NOMO-1 treated with dmso at 0.1 percent for 144 hours (cell line): ENCODE results near the gene ACAP2.
"Not testable (repeated sequence)": the region's sequence is repeated elsewhere in the genome, so short reads cannot be mapped to it uniquely, and the experiment has no call there.

Source experiments
- DNase-seq: peaks from one replicate; lab custom pipeline; 2025; ENCODE audit not compliant: unreplicated experiment; lab: John Stamatoyannopoulos, UW

ACAP2 gene

DNA sequence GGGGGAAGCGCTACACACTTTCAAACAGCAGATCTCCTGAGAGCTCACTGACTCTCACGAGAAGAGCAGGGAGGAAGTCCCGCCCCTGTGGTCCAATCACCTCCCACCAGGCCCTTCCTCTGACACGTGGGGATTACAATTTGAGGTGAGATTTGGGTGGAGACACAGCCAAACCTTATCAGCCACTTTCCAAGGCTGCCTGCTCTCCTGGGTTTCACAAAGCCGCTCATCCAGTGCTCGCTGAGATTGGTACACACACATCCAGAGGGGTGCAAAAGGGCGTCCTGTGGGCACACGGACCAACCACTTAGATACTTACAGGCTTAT is 195.0 kb downstream of the ACAP2 start:
- DNase-seq: no peak

DNA sequence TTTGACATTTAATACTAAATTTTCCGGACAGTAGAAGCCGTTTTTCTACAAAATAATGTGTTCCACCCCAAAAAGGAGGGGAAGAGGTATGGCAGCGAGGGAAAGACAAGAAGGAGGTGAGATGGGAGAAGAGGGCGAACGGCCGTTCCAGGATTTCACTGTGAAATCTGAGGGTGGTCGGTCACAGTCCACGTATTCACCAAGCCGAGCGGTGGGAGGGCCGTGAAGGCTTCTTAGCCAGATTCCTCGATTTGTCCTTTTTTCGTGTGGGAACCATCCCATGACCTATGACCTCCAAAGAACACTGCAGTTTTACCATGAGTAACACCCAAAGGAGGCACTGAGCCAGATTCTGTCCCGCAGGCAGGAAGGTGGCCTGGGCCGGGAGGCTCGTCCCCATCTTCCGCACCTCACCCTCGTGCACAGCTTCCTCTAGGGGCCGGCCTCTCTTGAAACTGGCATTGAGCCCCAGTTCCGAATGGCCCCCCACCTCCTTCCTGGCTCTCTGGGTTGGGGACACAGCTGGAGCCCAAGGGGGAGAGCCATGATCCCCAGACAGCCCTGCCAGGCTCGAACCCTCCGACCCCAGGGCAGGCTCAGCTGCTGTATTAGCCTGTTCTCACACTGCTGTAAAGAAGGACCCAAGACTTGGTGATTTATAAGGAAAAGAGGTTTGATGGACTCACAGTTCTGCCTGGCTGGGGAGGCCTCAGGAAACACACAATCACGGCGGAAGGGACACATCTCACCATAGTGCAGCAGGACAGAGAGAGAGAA is 195.5 kb downstream of the ACAP2 start:
- no peak for DNase-seq

DNA sequence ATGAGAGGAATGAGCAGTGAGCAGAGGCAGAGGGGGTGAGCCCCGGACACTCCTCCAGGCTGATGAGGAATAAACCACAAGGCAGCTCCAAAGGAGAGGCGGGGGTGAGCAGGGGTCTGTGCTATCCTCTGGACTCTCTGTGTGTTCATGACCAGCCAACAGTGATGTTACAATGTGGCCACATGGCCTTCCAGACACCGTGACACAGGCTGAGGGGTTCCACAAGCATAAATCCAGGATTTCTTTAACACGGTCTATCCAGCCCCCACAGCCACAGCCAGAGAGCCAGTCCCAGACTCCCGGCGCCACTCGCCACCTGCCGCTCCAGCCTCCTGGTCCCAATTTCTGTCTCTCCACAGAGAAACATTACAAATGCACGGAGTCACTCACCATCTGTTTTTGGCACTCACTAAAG is 196.2 kb downstream of the ACAP2 start:
- DNase-seq: no peak

DNA sequence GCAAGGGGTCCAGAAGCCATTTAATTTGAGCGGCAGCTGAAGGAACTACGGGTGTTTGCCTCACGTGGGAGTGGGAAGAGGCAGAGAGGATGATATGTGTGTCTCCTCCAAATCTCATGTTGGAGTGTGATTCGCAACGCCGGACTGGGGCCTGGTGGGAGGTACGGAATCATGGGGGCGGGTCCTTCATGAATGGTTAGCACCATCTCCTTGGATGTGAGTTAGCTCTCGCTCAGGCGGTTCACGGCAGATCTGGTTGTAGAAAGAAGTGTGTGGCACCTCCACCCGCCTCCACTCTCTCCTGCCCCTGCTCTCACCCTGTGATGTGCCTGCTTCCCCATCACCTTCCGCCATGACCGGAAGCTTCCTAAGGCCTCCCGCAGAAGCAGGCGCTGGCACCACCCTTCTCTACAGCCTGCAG is 197.3 kb downstream of the ACAP2 start:
- DNase-seq: no peak

DNA sequence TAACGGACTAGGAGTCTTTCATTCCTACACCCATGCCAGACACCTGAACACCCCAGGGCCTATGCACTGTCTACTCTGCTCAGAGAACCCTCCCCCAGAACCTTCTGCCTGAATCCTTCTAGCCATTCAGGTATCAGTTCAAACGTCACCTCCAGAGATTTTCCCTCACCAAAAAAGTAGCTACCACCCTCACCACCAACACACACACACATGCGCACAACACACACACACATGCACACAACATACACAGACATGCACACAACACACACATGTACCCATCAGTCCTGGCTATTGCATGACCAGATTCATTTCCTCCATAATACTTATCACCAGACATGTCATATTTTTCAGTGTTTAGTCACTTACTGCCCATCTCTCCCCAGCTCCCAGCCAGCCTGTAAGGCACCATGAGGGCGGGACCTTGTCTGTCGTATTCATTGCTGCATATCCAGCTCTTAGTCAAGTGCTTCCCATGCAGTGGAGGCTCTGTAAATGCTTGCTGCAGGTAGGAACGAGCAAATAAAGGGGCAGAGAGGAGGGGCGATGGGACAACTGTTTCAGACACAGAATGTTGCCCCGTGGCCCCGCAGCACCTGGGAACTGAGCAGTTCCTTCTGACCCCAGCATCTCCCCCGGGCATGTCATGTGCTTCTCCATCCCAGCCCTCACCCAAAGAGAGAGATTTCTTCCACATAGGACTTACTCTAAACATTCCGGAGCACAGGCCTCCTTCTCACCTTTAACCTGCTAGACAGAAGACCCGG is 201.0 kb downstream of the ACAP2 start:
- no peak for DNase-seq

DNA sequence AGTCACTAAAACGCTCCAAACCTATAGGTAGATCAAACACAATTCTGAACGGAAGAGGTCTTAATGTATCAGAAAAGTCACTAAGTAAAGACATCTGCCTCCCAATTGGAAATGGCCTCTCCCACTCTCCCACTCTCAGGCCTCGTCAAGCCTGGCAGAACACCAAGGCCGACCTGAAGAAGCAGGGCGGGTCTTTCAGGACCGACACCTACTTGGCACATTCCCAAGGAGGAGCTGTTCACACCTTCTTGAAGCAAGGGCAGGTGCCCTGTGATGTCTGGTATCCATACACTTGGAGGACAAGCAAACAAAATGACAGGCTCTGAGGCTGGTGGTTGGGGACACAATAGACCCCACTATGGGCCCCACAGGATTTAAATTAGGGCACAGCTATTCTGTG is 201.9 kb downstream of the ACAP2 start:
- DNase-seq: no peak

DNA sequence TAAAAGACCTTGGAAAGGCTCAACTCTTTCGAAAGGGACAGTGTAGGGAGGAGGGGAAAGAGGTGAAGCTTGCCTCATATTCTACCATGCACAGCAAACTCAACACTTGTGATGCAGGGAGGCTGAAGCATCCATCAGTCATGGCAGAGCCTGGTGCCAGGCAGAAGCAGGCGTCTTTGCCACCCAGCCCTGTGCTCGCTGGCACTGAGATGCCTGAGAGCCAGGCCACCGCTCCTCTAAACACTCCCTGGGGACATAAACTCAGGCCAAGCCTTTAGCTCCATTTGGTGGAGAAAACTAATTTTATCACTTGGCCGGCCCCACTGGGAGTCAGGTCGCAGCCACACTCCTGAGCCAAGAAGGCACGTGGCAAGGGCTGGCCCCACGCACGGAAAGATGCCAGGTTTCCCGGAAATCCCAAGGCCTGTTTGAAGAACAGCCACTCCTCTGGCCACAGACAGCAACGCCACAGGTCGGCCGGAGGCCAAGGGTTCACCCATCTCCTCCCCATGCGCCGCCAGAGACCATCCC is 202.6 kb downstream of the ACAP2 start:
- no peak for DNase-seq

DNA sequence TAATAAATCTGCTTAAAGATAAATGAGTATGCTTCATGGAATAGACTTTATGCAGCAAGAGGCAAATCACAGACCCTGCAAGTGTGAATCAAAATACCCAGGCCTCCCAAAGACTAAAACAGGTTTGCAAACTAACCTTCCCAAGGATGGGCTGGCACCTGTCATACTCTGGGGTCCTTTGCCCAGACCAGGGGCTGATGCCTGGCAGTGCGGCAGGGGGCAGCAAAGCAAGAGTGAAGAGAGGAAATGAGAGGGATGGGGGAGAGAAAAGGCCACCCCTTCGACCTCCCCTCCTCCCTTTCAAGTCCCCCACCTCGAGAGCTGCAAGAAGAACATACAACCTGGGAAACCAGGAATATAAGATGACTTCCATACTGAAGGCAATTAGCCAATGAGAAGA is 203.7 kb downstream of the ACAP2 start:
- no peak for DNase-seq

DNA sequence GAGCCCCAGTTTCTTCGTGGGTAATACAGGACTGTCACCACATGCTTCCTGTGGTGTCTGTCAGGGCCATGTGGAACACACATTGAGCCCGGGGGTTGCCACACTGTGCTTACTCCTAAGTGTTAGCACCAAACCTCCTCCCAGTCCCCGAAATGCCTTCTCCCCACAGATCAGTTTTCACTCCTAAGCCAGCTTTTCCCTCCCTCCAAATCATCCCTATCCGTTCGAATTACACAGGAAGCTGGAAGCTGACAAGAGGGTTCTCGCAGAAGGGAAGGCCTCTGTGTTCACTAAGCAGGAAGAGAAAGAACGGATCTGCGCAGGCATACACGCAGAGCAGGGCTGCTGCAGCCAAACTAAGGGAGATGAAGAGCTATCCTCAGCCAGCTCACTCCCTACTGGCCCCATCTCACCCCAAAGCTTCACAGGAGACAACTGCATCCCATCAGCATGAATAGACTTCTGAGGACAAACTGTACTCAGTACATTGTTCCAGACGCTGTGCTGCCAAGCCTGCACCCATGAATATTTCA is 204.2 kb downstream of the ACAP2 start:
- no peak for DNase-seq

DNA sequence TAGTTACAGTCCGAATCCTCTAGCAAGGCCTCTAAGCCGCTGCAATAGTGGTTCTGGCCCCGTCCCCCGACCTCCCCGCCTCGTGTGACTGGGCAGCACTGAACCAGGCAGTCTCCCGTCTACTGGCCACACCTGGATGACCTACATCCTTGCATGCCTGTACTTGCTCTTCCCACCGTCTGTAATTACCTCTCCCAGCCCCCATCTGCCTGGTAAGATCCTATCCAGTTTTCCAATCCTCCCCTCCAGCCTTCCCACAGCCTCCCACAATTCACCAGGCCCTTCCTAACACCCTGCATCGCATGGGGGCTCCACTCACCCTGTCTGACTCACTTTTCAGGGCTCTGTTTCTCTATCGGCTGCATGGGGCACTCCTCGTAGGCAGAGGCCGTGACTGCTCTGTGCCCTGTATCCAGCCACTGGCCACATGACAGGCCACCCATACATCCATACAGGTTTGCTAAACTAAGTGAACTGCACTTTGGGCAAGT is 204.7 kb downstream of the ACAP2 start:
- no peak for DNase-seq

DNA sequence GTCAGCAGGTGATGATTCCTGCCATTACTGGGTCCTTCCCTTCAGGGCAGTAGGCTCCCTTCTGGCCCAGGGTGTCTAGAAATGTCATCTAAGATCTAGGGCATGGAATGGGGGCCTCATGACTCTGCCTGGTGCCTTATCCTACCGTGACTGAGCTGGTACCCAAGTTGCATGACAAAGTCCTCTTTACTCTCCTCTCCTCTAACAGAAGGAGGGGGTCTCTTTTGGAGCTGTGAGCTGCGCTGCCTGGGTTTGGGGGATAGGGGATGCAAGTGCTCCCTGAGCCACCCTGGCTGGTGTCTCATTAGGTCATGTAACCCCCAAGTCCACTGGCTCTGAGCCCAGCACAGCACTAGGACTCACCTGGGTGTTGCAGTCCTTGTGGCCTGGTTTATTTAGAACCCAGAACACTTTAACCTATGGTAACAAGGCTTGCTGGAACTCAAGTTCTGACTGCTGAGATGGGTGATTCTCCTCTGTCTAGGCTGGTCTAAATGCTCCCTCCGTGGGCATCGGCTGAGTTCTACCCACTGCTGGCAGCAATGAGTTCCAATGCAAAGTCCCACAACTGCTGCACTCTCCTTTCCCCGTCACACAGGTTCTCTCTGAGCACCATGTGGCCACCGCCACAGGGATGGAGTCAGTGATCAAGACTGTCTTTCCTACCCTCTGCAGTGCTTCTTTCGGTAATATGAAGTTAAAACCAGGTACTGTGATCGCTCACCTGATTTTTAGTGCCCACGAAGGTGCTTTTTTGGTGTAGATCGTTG is 205.8 kb downstream of the ACAP2 start:
- no peak for DNase-seq

DNA sequence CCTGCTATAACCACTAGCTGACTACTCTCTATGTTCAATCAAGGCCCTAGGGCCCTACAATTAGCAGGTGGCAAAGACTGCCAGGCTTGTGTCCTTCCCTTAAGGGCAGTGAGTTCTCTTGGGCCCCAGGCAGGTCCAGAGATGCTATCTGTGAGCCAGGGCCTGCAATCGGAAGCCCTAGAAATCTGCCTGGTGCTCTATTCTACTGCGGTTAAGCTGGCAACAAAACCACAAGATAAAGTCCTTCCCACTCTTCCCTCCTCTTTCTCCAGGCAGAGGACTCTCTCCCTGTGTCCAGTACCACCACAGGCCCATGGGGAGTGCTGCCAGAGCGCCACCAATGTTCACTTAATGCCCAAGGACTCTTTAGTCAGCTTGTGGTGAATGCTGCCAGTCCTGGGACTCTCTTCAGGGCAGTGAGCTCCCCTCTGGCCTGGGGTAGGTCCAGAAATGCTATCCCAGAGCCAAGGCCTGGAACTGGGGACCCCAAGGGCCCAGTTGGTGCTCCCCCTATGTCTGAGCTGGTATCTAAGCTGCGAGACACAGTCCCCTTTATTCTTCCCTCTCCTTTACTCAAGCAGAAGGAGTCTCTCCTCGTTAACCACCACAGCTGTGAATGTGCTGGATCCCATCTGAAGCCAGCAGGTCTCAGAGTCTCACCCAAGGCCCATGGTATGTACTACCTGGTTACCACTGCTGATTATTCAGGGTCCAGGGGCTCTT is 206.6 kb downstream of the ACAP2 start:
- DNase-seq: no peak

DNA sequence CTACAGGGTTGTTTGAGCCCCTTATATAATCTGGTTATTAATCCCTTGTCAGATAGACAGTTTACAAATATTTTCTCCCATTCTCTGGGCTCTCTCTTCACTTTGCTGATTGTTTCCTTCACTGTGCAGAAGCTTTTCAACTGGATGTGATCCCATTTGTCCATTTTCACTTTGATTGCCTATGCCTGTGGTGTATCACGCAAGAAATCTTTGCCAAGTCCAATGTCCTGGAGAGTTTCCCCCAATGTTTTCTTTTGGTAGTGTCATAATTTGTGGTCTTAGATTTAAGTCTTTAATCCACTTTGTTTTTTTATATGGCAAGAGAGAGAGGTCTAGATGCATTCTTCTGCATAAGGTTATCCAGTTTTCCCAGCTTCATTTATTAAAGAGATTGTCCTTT is 212.6 kb downstream of the ACAP2 start:
- DNase-seq: no peak

DNA sequence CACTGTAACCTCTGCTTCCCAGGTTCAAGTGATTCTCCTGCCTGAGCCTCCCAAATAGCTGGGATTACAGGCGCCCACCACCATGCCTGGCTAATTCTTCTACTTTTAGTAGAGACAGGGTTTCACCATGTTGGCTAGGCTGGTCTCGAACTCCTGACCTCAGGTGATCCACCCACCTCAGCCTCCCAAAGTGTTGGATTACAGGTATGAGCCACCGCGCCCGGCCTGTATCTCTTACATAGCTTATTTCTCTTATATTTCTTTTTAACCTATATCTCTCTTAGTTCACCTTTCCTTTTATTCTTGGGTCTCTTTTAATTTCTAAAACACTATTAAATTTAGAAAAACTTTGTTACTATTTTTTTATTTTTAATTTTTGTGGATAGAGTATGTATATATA is 213.9 kb downstream of the ACAP2 start:
- not testable (repeated sequence) for DNase-seq

DNA sequence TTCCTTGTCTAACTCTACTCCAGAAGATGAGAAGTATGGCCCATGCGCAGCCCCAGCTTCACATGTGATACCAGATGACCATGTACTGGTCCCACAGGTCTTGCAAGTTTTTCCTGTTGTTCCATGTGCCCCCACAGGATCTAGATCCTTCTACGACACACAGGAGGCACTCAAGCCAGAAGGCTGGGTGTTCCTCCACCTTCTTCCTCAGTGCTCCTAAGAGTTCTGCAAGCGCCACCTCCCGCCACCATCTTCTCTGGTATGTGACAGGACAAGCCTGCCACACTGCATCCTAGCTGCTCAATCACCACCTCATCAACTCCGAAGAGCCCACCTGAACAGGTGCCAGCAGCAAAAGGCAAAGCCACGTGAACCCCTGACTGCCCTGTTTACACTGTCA is 214.9 kb downstream of the ACAP2 start:
- no peak for DNase-seq

DNA sequence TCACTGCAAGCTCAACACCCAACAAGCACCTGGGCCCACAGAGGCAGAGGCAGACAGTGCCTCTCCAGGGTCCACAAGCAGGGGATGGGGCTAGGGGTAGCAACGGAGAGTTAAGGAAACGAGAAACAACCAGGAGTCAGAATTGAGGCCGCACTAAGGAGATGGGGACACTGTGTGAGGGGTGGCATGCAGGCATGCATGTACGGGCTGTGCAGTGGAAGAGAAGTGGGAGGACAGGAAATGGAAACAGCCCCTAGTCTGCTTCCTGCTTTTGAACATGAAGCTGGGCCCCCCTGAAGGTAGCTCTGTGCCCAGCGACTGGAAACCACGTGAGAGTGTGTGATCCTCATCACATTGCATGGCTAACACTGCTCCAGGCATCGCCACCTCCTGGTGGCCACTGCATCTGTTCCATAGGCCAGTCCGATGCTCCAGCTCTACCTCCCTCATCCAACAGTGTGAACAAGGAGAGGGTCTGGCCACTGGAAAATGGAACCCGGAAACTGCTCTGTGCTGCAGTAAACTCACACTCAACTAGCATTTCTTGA is 215.8 kb downstream of the ACAP2 start:
- DNase-seq: no peak

DNA sequence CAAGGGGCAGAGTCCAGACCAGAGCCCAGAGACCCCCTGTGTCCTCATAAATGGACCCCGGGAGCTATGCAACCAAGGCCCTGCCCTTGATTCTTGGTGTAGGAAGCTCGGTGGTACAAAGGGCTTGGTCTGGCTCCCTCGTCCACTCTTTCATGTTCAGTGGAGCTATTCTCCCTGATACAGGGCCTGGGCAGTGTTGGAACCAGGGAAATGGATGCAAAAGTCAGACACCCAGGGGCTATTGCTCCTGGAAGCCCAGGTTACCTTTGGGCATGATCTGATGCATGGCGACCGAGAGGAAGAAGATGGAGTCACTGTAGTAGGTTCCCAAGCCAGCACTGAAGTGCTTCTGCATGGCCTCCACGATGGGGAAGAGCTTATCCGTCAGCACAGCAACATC is 216.4 kb downstream of the ACAP2 start:
- no peak for DNase-seq

DNA sequence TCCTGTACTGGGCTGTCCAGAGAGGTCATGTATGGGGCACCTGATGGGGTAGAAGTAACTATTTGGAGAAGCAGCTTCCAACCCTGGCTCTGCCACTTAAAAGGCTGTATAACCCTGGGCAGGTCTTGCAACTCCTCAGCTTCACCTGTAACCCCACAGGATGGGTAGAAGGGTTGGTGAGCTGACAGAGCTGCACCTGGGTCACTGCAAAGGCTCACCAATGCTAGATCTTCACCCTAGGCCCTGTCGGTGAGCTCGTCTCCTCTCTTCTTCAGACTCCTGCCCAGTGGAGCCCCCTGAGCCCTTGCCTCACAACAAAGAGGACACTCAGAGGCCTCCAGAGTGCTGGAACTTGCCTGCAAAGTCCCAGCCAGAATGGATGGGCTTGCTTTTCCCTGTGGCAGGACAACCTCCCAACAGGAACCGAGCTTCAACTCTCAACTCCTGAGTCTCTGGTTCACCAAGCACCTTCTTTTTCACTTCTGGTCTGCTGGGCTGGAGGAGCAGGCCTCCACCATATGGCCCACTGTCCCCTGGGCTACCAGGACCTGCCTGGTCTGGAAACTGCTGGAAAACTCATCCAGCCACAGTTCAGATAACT is 217.7 kb downstream of the ACAP2 start:
- DNase-seq: no peak
